IMR-90 (cell line): ENCODE measurements around the gene MAD2L2. TPM values are rescaled to one million over a fixed set of nuclear protein-coding genes. Genes with fewer than 3 reads are reported as not detected.

ENCODE experiments used
- ATAC-seq: fragments of 200-7000 bp; cut with Tn5 transposase; 2 replicates; pipeline ENCODE4 v1.9.1; 2020; ENCODE audit warnings: low read depth, mild to moderate bottlenecking, moderate library complexity
- BruUV-seq: library from RNA; stranded (reverse); fragments of 400-500 nt; replicated peaks from 2 replicates; lab custom pipeline; 2021; lab: Mats Ljungman, UMichigan
- CTCF ChIA-PET: fragments of 300-600 bp; formaldehyde crosslinking; extraction: SDS; loops from one replicate; lab custom pipeline; 2021; ENCODE audit warnings: antibody characterized with exemption; lab: Yijun Ruan, JAX
- POLR2A ChIA-PET: fragments of 300-600 bp; sonication (Branson Sonifier 250); formaldehyde crosslinking; loops from one replicate; lab custom pipeline; 2022; ENCODE audit warnings: antibody characterized with exemption; ENCODE audit not compliant: unreplicated experiment; lab: Charles Lee
- DNase-seq: peaks from one replicate; pipeline ENCODE4 v3.0.0; 2013
- H2AFZ ChIP-seq: replicated peaks from 2 replicates; pipeline ENCODE3; 2013; ENCODE audit warnings: low read length, mild to moderate bottlenecking; ENCODE audit not compliant: poor library complexity
- H2AK5ac ChIP-seq: 2 replicates; pipeline ENCODE4 v1.6.1; 2013; ENCODE audit warnings: low read depth, low read length, inconsistent platforms
- H2AK9ac ChIP-seq: replicated peaks from 2 replicates; pipeline ENCODE3; 2013; ENCODE audit warnings: mild to moderate bottlenecking, low read depth, low read length, moderate library complexity; ENCODE audit not compliant: poor library complexity
- H2BK120ac ChIP-seq: 2 replicates; pipeline ENCODE4 v1.6.1; 2013; ENCODE audit warnings: low read depth, low read length, inconsistent platforms
- H2BK15ac ChIP-seq: 3 replicates; pipeline ENCODE4 v1.6.1; 2013; ENCODE audit warnings: low read depth, low read length, inconsistent platforms
- H2BK20ac ChIP-seq: 2 replicates; pipeline ENCODE4 v1.6.1; 2013; ENCODE audit warnings: low read depth, mild to moderate bottlenecking, inconsistent platforms, low read length, moderate library complexity
- H2BK5ac ChIP-seq: 2 replicates; pipeline ENCODE4 v1.6.1; 2013; ENCODE audit warnings: mild to moderate bottlenecking, low read depth, low read length, inconsistent platforms; ENCODE audit not compliant: poor library complexity, severe bottlenecking
- H3K14ac ChIP-seq: replicated peaks from 2 replicates; pipeline ENCODE4 v1.6.1; 2013; ENCODE audit warnings: low read depth, low read length, inconsistent platforms
- H3K18ac ChIP-seq: 2 replicates; pipeline ENCODE4 v1.6.1; 2013; ENCODE audit warnings: low read depth, low read length, control low read depth
- H3K23ac ChIP-seq: 2 replicates; pipeline ENCODE4 v1.6.1; 2013; ENCODE audit warnings: low read depth, low read length, inconsistent platforms
- H3K27ac ChIP-seq: 2 replicates; pipeline ENCODE4 v1.5.1; 2013; ENCODE audit warnings: mild to moderate bottlenecking, control low read depth, low read length; ENCODE audit not compliant: insufficient read depth
- H3K27me3 ChIP-seq: 2 replicates; pipeline ENCODE4 v1.6.1; 2013; ENCODE audit warnings: low read length; ENCODE audit not compliant: control insufficient read depth, insufficient read depth
- H3K36me3 ChIP-seq: 2 replicates; pipeline ENCODE4 v1.6.1; 2013; ENCODE audit warnings: low read length, mixed read lengths; ENCODE audit not compliant: control insufficient read depth, insufficient read depth
- H3K4ac ChIP-seq: 2 replicates; pipeline ENCODE4 v1.6.1; 2013; ENCODE audit warnings: low read depth, low read length, inconsistent platforms
- H3K4me1 ChIP-seq: 2 replicates; pipeline ENCODE4 v1.6.1; 2013; ENCODE audit warnings: low read length, mixed read lengths; ENCODE audit not compliant: control insufficient read depth, insufficient read depth
- H3K4me2 ChIP-seq: 2 replicates; pipeline ENCODE4 v1.6.1; 2013; ENCODE audit warnings: low read depth, mild to moderate bottlenecking, control low read depth, low read length, moderate library complexity
- H3K4me3 ChIP-seq: 2 replicates; pipeline ENCODE4 v1.5.1; 2013; ENCODE audit warnings: low read depth, mild to moderate bottlenecking, control low read depth, low read length, moderate library complexity; ENCODE audit not compliant: insufficient read depth
- H3K56ac ChIP-seq: 2 replicates; pipeline ENCODE4 v1.6.1; 2013; ENCODE audit warnings: low read length, inconsistent platforms; ENCODE audit not compliant: insufficient read depth; ENCODE audit errors: extremely low read depth
- H3K79me1 ChIP-seq, 2 experiments: 2 replicates each; pipeline ENCODE4 v1.6.1; 2013; ENCODE audit warnings: low read length in 2 of 2, inconsistent platforms in 1 of 2, low read depth in 1 of 2
- H3K9ac ChIP-seq: 2 replicates; pipeline ENCODE4 v1.6.1; 2013; ENCODE audit warnings: low read depth, low read length, control low read depth
- H3K9me1 ChIP-seq: 2 replicates; pipeline ENCODE4 v1.6.1; 2013; ENCODE audit warnings: low read length, inconsistent platforms; ENCODE audit not compliant: insufficient read depth
- H3K9me3 ChIP-seq: 2 replicates; pipeline ENCODE4 v1.6.1; 2013; ENCODE audit warnings: low read length; ENCODE audit not compliant: control insufficient read depth, insufficient read depth
- H4K20me1 ChIP-seq: 2 replicates; pipeline ENCODE4 v1.6.1; 2013; ENCODE audit warnings: low read length, inconsistent platforms; ENCODE audit not compliant: insufficient read depth
- H4K5ac ChIP-seq: 2 replicates; pipeline ENCODE4 v1.6.1; 2013; ENCODE audit warnings: mild to moderate bottlenecking, low read depth, low read length, control low read depth
- H4K8ac ChIP-seq, 2 experiments: 2 replicates each; pipeline ENCODE4 v1.6.1; 2013; ENCODE audit warnings: low read depth in 2 of 2, low read length in 2 of 2, control low read depth in 1 of 2, inconsistent platforms in 1 of 2
- H4K91ac ChIP-seq: 2 replicates; pipeline ENCODE4 v1.6.1; 2013; ENCODE audit warnings: low read depth, low read length, inconsistent platforms; ENCODE audit not compliant: insufficient read depth
- CEBPB ChIP-seq: IDR thresholded peaks from 2 replicates; pipeline ENCODE4 v1.6.1; 2012; ENCODE audit warnings: low read depth, low read length, improper control_type of control experiment
- WGBS, 2 experiments: methylation state at CpG; one replicate each; pipeline versions ENCODE4 v1.1.5 to v1.1.7; 2013; ENCODE audit warnings: missing lambda C conversion rate in 2 of 2; ENCODE audit not compliant: insufficient read length in 1 of 2; ENCODE audit errors: extremely low coverage in 2 of 2; 5-methylcytosine and 5-hydroxymethylcytosine counted together
- dilution Hi-C: fragments of 300-500 bp; cut with HindIII; formaldehyde crosslinking; loops from one replicate; pipeline ENCODE4 v1.14.3; 2018; ENCODE audit warnings: low sequenced_read_pairs; ENCODE audit not compliant: unreplicated experiment
- in situ Hi-C: fragments of 300-500 bp; cut with MboI; formaldehyde crosslinking; loops from 3 replicates; pipeline ENCODE4 v1.14.3; 2019; ENCODE audit warnings: low sequenced_read_pairs, inconsistent platforms, mixed read lengths
- intact Hi-C: fragments of 100-400 bp; cut with micrococcal nuclease; formaldehyde crosslinking; loops from 2 replicates; pipeline ENCODE4 v1.10.0; 2022
- polyA plus RNA-seq, 3 experiments: library from polyadenylated mRNA; depleted of rRNA; stranded (reverse); fragments of >200 nt; gene quantifications; 2 replicates each; pipeline ENCODE4 v1.2.3, GENCODE V29; 2012; ENCODE audit warnings: low replicate concordance in 1 of 3
- total RNA-seq: library from RNA; depleted of rRNA; stranded (reverse); fragments of >200 nt; gene quantifications from 2 replicates; pipeline ENCODE4 v1.2.3, GENCODE V29; 2012

MAD2L2 gene
- total and polyA plus RNA-seq, 2 of the 4 experiments (the other 2 are of a cell fraction) = 44.6 to 70.9 TPM

- dilution Hi-C loops (no loop called here), intact Hi-C loops (loop anchor here (10.0 kb wide), 1 partner anchor 255 kb away; no protein-coding TSS in a partner anchor), in situ Hi-C loops (loop anchor here (10.0 kb wide), 1 partner anchor 615 kb away; no protein-coding TSS in a partner anchor)
- no peaks in the 10 kb centered on the region for H3K9me1 ChIP-seq
- no peaks in the 10 kb centered on the region for H3K9me3 ChIP-seq
- no peak overlapping the region for H2BK15ac ChIP-seq
- H3K9ac ChIP-seq = no peak overlapping the region
- no peak overlapping the region for H4K8ac ChIP-seq
- H3K23ac ChIP-seq = no peak overlapping the region; the same call in 1 of the 2 replicates
- H3K27me3 ChIP-seq = peaks cover 24% of the 10 kb centered on the region
- no peak for TF ChIP-seq CEBPB
- no peaks in the 10 kb centered on the region for H3K36me3 ChIP-seq
- H3K4ac ChIP-seq = no peak overlapping the region
- H2AK9ac ChIP-seq = peak overlapping the region; percentile 28
- H2AK5ac ChIP-seq = no peak overlapping the region
- DNase-seq (no peak), ATAC-seq (no peak)
- no peak overlapping the region for H3K27ac ChIP-seq
- H3K4me3 ChIP-seq = no peak overlapping the region
- H4K20me1 ChIP-seq = no peaks in the 10 kb centered on the region; the same call in 1 of the 2 replicates
- peak overlapping the region; percentile 3 for H2AFZ ChIP-seq
- WGBS, 2 experiments = 38% methylated on average over 8 of the region's 21 CpGs; no CpG with 5 or more reads in 1 of the 2 experiments
- H2BK20ac ChIP-seq = no peak overlapping the region
- no peak overlapping the region for H4K91ac ChIP-seq
- no TSS peak for BruUV-seq
- no peaks in the 10 kb centered on the region for H3K79me1 ChIP-seq
- CTCF ChIA-PET = interaction anchor here (0.5 to 1.7 kb wide), 5 partner anchors 17 to 617 kb away, joined by 3 to 9 read pairs (median 4); no protein-coding TSS in a partner anchor
- H3K4me2 ChIP-seq = no peak overlapping the region
- no peaks in the 10 kb centered on the region; the same call in 1 of the 2 replicates for H3K4me1 ChIP-seq
- no peak overlapping the region for H3K56ac ChIP-seq
- no peak overlapping the region for H2BK120ac ChIP-seq
- H3K18ac ChIP-seq = no peak overlapping the region
- POLR2A ChIA-PET = no interaction called here
- no peak overlapping the region for H2BK5ac ChIP-seq
- H3K14ac ChIP-seq = no peak overlapping the region
- no peak overlapping the region for H4K5ac ChIP-seq
Measured at GRCh38 chr1:11649624-11650330, 31.2 kb downstream of the MAD2L2 start.
